ENCODE results near the gene NPR2.
A peak's percentile ranks its signal among the peaks of the same experiment; 100 is the strongest.

- peak in 1 of 2 donors; percentile 77 for TF ChIP-seq POLR2A (IDR thresholded peaks at IDR 0.05)
- no peak for TF ChIP-seq CTCF (IDR thresholded peaks at IDR 0.05)
Measured at GRCh38 chr9:35746583-35746982, 44.8 kb upstream of the NPR2 start.

All from Peyer's patch (tissue), 4 donors.